H1 (cell line): Measurements from ENCODE around the gene ZHX3. TPM values are rescaled to one million over a fixed set of nuclear protein-coding genes. Genes with fewer than 3 reads are reported as not detected.

Experiments used
- CTCF ChIA-PET: fragments of 300-600 bp; sonication (Branson Sonifier 250); formaldehyde crosslinking; loops from one replicate; lab custom pipeline; 2021; ENCODE audit not compliant: partially characterized antibody; lab: Charles Lee
- POLR2A ChIA-PET: fragments of 300-600 bp; sonication (Branson Sonifier 250); formaldehyde crosslinking; loops from one replicate; lab custom pipeline; 2021; ENCODE audit warnings: inconsistent platforms; ENCODE audit not compliant: partially characterized antibody; lab: Charles Lee
- DNase-seq, 2 experiments: peaks; one replicate each; pipeline versions ENCODE4 v3.0.0 to v3.0.0-alpha.2; 2010 to 2022; ENCODE audit warnings: low spot score in 2 of 2, low read depth in 1 of 2, mixed read lengths in 1 of 2
- FAIRE-seq: peaks from 2 replicates; lab custom pipeline; 2011; peaks lifted over from hg19 to GRCh38; lab: Jason Lieb, UNC
- H2AFZ ChIP-seq: 2 replicates; pipeline ENCODE4 v1.8.1; 2012; ENCODE audit warnings: low read length, inconsistent platforms
- H2AK5ac ChIP-seq: 2 replicates; pipeline ENCODE4 v1.6.1; 2013; ENCODE audit warnings: low read depth, low read length
- H2BK120ac ChIP-seq: replicated peaks from 2 replicates; pipeline ENCODE3; 2013; ENCODE audit warnings: low read depth, low read length, inconsistent platforms
- H2BK12ac ChIP-seq: 2 replicates; pipeline ENCODE4 v1.6.1; 2013; ENCODE audit warnings: low read depth, low read length
- H2BK15ac ChIP-seq: 2 replicates; pipeline ENCODE4 v1.6.1; 2013; ENCODE audit warnings: low read length
- H2BK20ac ChIP-seq: 2 replicates; pipeline ENCODE4 v1.6.1; 2013; ENCODE audit warnings: low read length
- H2BK5ac ChIP-seq: 2 replicates; pipeline ENCODE4 v1.6.1; 2013; ENCODE audit warnings: low read depth, low read length
- H3K14ac ChIP-seq: 2 replicates; pipeline ENCODE4 v1.6.1; 2013; ENCODE audit warnings: inconsistent platforms; ENCODE audit not compliant: insufficient read length
- H3K18ac ChIP-seq: 2 replicates; pipeline ENCODE4 v1.6.1; 2013; ENCODE audit warnings: low read length; ENCODE audit errors: extremely low read depth
- H3K23ac ChIP-seq: 2 replicates; pipeline ENCODE4 v1.6.1; 2013; ENCODE audit warnings: inconsistent platforms; ENCODE audit not compliant: insufficient read length
- H3K23me2 ChIP-seq: 2 replicates; pipeline ENCODE4 v1.6.1; 2013; ENCODE audit warnings: low read depth, low read length
- H3K27ac ChIP-seq: 2 replicates; pipeline ENCODE4 v1.6.1; 2011; ENCODE audit warnings: low read depth, low read length, inconsistent platforms
- H3K27me3 ChIP-seq, 4 experiments: replicated peaks in 1 of 4; 1 replicate in 1 of 4; 2 replicates in 3 of 4; pipeline versions ENCODE4 v1.6.1 to v1.8.1; 2011 to 2013; ENCODE audit warnings: low read length in 3 of 4, mild to moderate bottlenecking in 3 of 4, inconsistent platforms in 2 of 4, mixed read lengths in 2 of 4, moderate library complexity in 1 of 4; ENCODE audit not compliant: control insufficient read depth in 3 of 4, insufficient read depth in 3 of 4; ENCODE audit errors: extremely low read depth in 1 of 4
- H3K36me3 ChIP-seq, 4 experiments: 2 replicates each; pipeline versions ENCODE4 v1.6.1 to v1.8.1; 2011 to 2013; ENCODE audit warnings: mild to moderate bottlenecking in 4 of 4, low read length in 3 of 4, moderate library complexity in 2 of 4, control low read depth in 1 of 4, inconsistent platforms in 1 of 4; ENCODE audit not compliant: insufficient read depth in 4 of 4, control insufficient read depth in 2 of 4
- H3K4ac ChIP-seq: replicated peaks from 2 replicates; pipeline ENCODE3; 2013; ENCODE audit warnings: low read length, low read depth, mixed read lengths, inconsistent platforms; ENCODE audit not compliant: insufficient read length
- H3K4me1 ChIP-seq, 4 experiments: replicated peaks in 1 of 4; 1 replicate in 1 of 4; 2 replicates in 3 of 4; pipeline versions ENCODE4 v1.6.1 to v1.8.1; 2011 to 2013; ENCODE audit warnings: low read length in 3 of 4, inconsistent platforms in 2 of 4, mixed read lengths in 1 of 4; ENCODE audit not compliant: insufficient read depth in 4 of 4, control insufficient read depth in 3 of 4
- H3K4me2 ChIP-seq, 2 experiments: 2 replicates each; pipeline versions ENCODE4 v1.6.1 to v1.8.1; 2011 to 2013; ENCODE audit warnings: low read depth in 2 of 2, low read length in 2 of 2, control low read depth in 1 of 2, inconsistent platforms in 1 of 2, mild to moderate bottlenecking in 1 of 2; ENCODE audit not compliant: insufficient read depth in 1 of 2
- H3K4me3 ChIP-seq, 4 experiments: fragments of 200-600, 300-600 bp in 1 of 4; sonication (generic), shearing (Covaris generic), sonication (Bioruptor Twin) in 1 of 4; 2 replicates each; pipeline versions ENCODE4 v1.5.1 to v1.8.1; 2011 to 2016; ENCODE audit warnings: low read length in 4 of 4, low read depth in 3 of 4, control low read depth in 2 of 4, inconsistent platforms in 2 of 4, mild to moderate bottlenecking in 2 of 4, mixed read lengths in 1 of 4, moderate library complexity in 1 of 4; ENCODE audit not compliant: insufficient read depth in 2 of 4; ENCODE audit errors: extremely low read depth in 1 of 4
- H3K56ac ChIP-seq: replicated peaks from 2 replicates; pipeline ENCODE3; 2013; ENCODE audit warnings: low read depth, mild to moderate bottlenecking, mixed read lengths, low read length, inconsistent platforms; ENCODE audit not compliant: insufficient read length
- H3K79me1 ChIP-seq: 2 replicates; pipeline ENCODE4 v1.6.1; 2013; ENCODE audit warnings: low read depth, low read length, control low read depth
- H3K79me2 ChIP-seq, 2 experiments: 2 replicates each; pipeline versions ENCODE4 v1.6.1 to v1.8.1; 2012 to 2013; ENCODE audit warnings: low read length in 2 of 2, mild to moderate bottlenecking in 2 of 2, inconsistent platforms in 1 of 2; ENCODE audit not compliant: insufficient read depth in 2 of 2, control insufficient read depth in 1 of 2
- H3K9ac ChIP-seq, 4 experiments: replicated peaks in 1 of 4; 1 replicate in 1 of 4; 2 replicates in 3 of 4; pipeline versions ENCODE4 v1.6.1 to v1.8.1; 2011 to 2013; ENCODE audit warnings: low read depth in 3 of 4, low read length in 3 of 4, control low read depth in 2 of 4, mild to moderate bottlenecking in 2 of 4, moderate library complexity in 2 of 4, inconsistent platforms in 1 of 4; ENCODE audit errors: extremely low read depth in 1 of 4
- H3K9me3 ChIP-seq, 2 experiments: 2 replicates each; pipeline versions ENCODE4 v1.6.1 to v1.8.1; 2012 to 2013; ENCODE audit warnings: mild to moderate bottlenecking in 2 of 2, moderate library complexity in 2 of 2, control low read depth in 1 of 2, inconsistent platforms in 1 of 2, low read depth in 1 of 2, low read length in 1 of 2, mixed read lengths in 1 of 2; ENCODE audit not compliant: insufficient read depth in 2 of 2
- H4K20me1 ChIP-seq, 2 experiments: replicated peaks in 1 of 2; 2 replicates each; pipeline versions ENCODE3 to v1.8.1; 2011 to 2013; ENCODE audit warnings: inconsistent platforms in 2 of 2, low read length in 2 of 2, mild to moderate bottlenecking in 1 of 2; ENCODE audit not compliant: insufficient read depth in 2 of 2, control insufficient read depth in 1 of 2
- H4K5ac ChIP-seq: 2 replicates; pipeline ENCODE4 v1.6.1; 2013; ENCODE audit warnings: low read length, low read depth, mixed read lengths, inconsistent platforms; ENCODE audit not compliant: insufficient read length
- H4K8ac ChIP-seq: 2 replicates; pipeline ENCODE4 v1.8.0; 2013; ENCODE audit warnings: mild to moderate bottlenecking, moderate library complexity, low read length, inconsistent platforms; ENCODE audit not compliant: insufficient read depth; ENCODE audit errors: extremely low read depth
- H4K91ac ChIP-seq: replicated peaks from 2 replicates; pipeline ENCODE3; 2013; ENCODE audit warnings: low read length, mixed read lengths, inconsistent platforms; ENCODE audit not compliant: insufficient read length
- BRCA1 ChIP-seq: IDR thresholded peaks from 2 replicates; pipeline ENCODE4 v1.6.1; 2012; ENCODE audit warnings: low read depth, low read length, improper control_type of control experiment
- EGR1 ChIP-seq: IDR thresholded peaks from 2 replicates; pipeline ENCODE4 v1.6.1; 2011; ENCODE audit warnings: low read depth, low read length, borderline replicate concordance
- GTF2F1 ChIP-seq: IDR thresholded peaks from 2 replicates; pipeline ENCODE4 v1.6.1; 2012; ENCODE audit warnings: low read depth, low read length, improper control_type of control experiment, borderline replicate concordance
- HDAC6 ChIP-seq: IDR thresholded peaks from one replicate; pipeline ENCODE4 v1.7.1; 2012; ENCODE audit warnings: low read depth, mild to moderate bottlenecking, inconsistent platforms, low read length, moderate library complexity
- JUND ChIP-seq: IDR thresholded peaks from 2 replicates; pipeline ENCODE4 v1.6.1; 2011; ENCODE audit warnings: mild to moderate bottlenecking, improper control_type of control experiment, low read length
- KDM5A ChIP-seq: fragments of 200-600 bp; IDR thresholded peaks from 2 replicates; pipeline ENCODE4 v1.7.1; 2012; ENCODE audit warnings: mild to moderate bottlenecking, low read length, inconsistent platforms, mixed read lengths
- NRF1 ChIP-seq: IDR thresholded peaks from 2 replicates; pipeline ENCODE4 v1.6.1; 2011; ENCODE audit warnings: mild to moderate bottlenecking, low read depth, low read length, improper control_type of control experiment
- POLR2A ChIP-seq, 2 experiments: IDR thresholded peaks; 1 replicate in 1 of 2; 2 replicates in 1 of 2; pipeline ENCODE4 v1.6.1; 2011; ENCODE audit warnings: low read depth in 2 of 2, low read length in 2 of 2, mild to moderate bottlenecking in 2 of 2; ENCODE audit errors: control extremely low read depth in 1 of 2
- POU5F1 ChIP-seq: IDR thresholded peaks from 2 replicates; pipeline ENCODE4 v1.6.1; 2011; ENCODE audit warnings: low read depth, mild to moderate bottlenecking, low read length, moderate library complexity
- RNF2 ChIP-seq: fragments of 200-900, 300-1000 bp; sonication (generic); IDR thresholded peaks from 2 replicates; pipeline ENCODE4 v1.7.1; 2016; ENCODE audit warnings: borderline replicate concordance, low read depth, mild to moderate bottlenecking, antibody characterized with exemption, low read length; ENCODE audit not compliant: poor library complexity, severe bottlenecking; ENCODE audit errors: missing control alignments
- RXRA ChIP-seq: IDR thresholded peaks from 2 replicates; pipeline ENCODE4 v1.6.1; 2011; ENCODE audit warnings: low read depth, mild to moderate bottlenecking, low read length, moderate library complexity; ENCODE audit not compliant: insufficient read depth
- SIRT6 ChIP-seq: IDR thresholded peaks from one replicate; pipeline ENCODE4 v1.7.1; 2012; ENCODE audit warnings: low read length, inconsistent platforms
- SP4 ChIP-seq: IDR thresholded peaks from 2 replicates; pipeline ENCODE4 v1.6.1; 2012; ENCODE audit warnings: low read length, inconsistent platforms
- TCF12 ChIP-seq: IDR thresholded peaks from 2 replicates; pipeline ENCODE4 v1.6.1; 2011; ENCODE audit warnings: low read depth, mild to moderate bottlenecking, low read length
- YY1 ChIP-seq: IDR thresholded peaks from 2 replicates; pipeline ENCODE4 v1.6.1; 2011; ENCODE audit warnings: low read depth, mild to moderate bottlenecking, low read length
- WGBS, 2 experiments: shearing (Covaris generic) in 1 of 2; methylation state at CpG; one replicate each; pipeline versions ENCODE4 v1.1.6 to v1.1.7; 2013 to 2015; ENCODE audit warnings: low lambda C conversion rate in 2 of 2, mixed read lengths in 2 of 2, inconsistent platforms in 1 of 2, low coverage in 1 of 2, missing lambda C conversion rate in 1 of 2; ENCODE audit not compliant: insufficient replicate concordance in 2 of 2, insufficient coverage in 1 of 2, insufficient read length in 1 of 2; ENCODE audit errors: extremely low coverage in 1 of 2, missing lambda C conversion rate in 1 of 2; 5-methylcytosine and 5-hydroxymethylcytosine counted together
- polyA plus RNA-seq, 7 experiments: library from polyadenylated mRNA; depleted of rRNA in 3 of 7; stranded (reverse) in 5 of 7; unstranded in 2 of 7; fragments of >200 nt in 5 of 7; fragments of 200-250 nt in 2 of 7; gene quantifications; 1 replicate in 5 of 7; 2 replicates in 1 of 7; 4 replicates in 1 of 7; pipeline versions ENCODE4 v1.2.1 to v1.2.3, GENCODE V29; 2011 to 2013; ENCODE audit warnings: missing spikeins in 2 of 7, mixed read lengths in 2 of 7
- total RNA-seq: library from RNA; stranded (reverse); fragmentation: NEBNext Ultra II Directional; extraction: Animal tissue kit (Norgen Biotek cat#: 25700); gene quantifications from 2 replicates; pipeline ENCODE4 v1.2.1, GENCODE V29; 2021

ZHX3 gene
- total and polyA plus RNA-seq, 2 of the 8 experiments (the other 6 are each of a cell fraction or from before 2014, with no cell fraction given), result 1.00 to 7.8 TPM

DNA sequence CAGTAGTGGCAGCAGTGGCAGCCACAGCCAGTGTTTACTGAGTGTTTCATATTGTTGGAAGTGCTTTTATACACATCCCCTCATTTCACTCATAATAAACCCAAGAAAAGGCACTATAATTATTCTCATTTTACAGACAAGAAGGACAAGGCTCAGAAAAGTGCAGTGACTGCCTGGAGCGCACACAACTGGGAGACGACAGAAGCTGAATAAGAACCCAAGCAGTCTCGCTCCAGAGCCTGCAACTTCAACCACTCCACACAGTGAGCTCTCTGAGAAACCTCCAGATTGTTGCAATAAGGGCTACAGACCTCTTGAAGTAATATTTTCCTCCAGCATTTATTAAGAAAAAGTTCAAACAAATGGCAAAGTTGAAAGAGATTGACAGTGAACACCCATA is 103.3 kb downstream of the ZHX3 start:
- Histone ChIP-seq H4K91ac (no peak overlapping the region), H4K5ac (no peak overlapping the region), H3K56ac (no peak overlapping the region), H3K79me2 (no peaks in the 10 kb centered on the region), H4K8ac (no peak overlapping the region), H2BK5ac (no peak overlapping the region), H3K36me3 (no peaks in the 10 kb centered on the region), H2BK15ac (no peak overlapping the region), H3K9ac (no peak overlapping the region), H3K4me2 (no peak overlapping the region), H2BK120ac (no peak overlapping the region), H2BK20ac (no peak overlapping the region), H3K27ac (no peak overlapping the region), H3K27me3 (no peaks in the 10 kb centered on the region), H2BK12ac (no peak overlapping the region), H3K14ac (no peak overlapping the region), H3K79me1 (no peaks in the 10 kb centered on the region), H3K4me1 (no peaks in the 10 kb centered on the region), H3K23ac (no peak overlapping the region), H2AFZ (no peak overlapping the region), H3K9me3 (no peaks in the 10 kb centered on the region), H4K20me1 (no peaks in the 10 kb centered on the region), H3K23me2 (no peaks in the 10 kb centered on the region), H3K18ac (no peak overlapping the region), H3K4ac (no peak overlapping the region), H2AK5ac (no peak overlapping the region), H3K4me3 (no peak overlapping the region)
- FAIRE-seq, result no peak
- ChIA-PET CTCF (interaction anchor here (1.0 to 1.5 kb wide), 4 partner anchors 10 to 167 kb away, joined by 3 read pairs; no protein-coding TSS in a partner anchor), POLR2A (no interaction called here)
- WGBS, 2 experiments, result 80% methylated on average over 3 of the region's 3 CpGs; no CpG with 5 or more reads in 1 of the 2 experiments
- DNase-seq, result no peak
- TF ChIP-seq NRF1 (no peak), EGR1 (no peak), SP4 (no peak), HDAC6 (no peak), YY1 (no peak), GTF2F1 (no peak), RNF2 (no peak), JUND (no peak), POLR2A (IDR thresholded peaks at IDR 0.05; ENCODE audit: control extremely low read depth in 1 of 2, low read depth in 2 of 2, low read length in 2 of 2) (no peak), SIRT6 (no peak), TCF12 (no peak), BRCA1 (no peak), POU5F1 (no peak), KDM5A (no peak), RXRA (no peak)
